ENCODE measurements around the gene WNK2. TPM values are rescaled to one million over a fixed set of nuclear protein-coding genes. Genes with fewer than 3 reads are reported as not detected.

WNK2 gene
- total RNA-seq, 4 donors from 2014 or later = 6.2 to 31.9 (median 18.9) TPM

DNA sequence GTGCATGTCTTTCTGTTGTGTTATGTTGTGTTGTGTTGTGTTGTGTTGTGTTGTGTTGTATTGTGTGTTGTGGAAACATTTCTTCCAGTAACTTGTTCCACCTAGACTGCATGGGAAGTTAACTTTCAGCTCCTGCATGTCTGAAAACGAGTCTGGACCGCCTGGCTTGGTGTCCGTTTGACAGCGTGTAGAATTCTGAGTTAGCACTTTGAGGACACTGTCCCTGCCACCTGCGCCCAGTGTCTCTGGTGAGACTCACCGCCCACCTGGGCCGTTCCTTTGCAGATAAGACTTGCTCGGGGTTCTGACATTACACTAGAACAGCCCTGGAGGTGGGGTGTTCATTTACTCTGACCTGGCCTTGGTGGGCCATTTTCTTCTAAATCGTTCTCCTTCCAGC lies 42.0 kb downstream of the WNK2 start:
- no peak for DNase-seq
- Histone ChIP-seq H3K27me3 (no peaks in the 10 kb centered on the region), H3K4me3 (no peak overlapping the region), H3K4me1 (peaks cover 0 to 4% of the 10 kb centered on the region in 2 donors), H3K36me3 (no peaks in the 10 kb centered on the region), H3K9me3 (no peaks in the 10 kb centered on the region), H3K27ac (no peak overlapping the region)
- no peak for TF ChIP-seq POLR2A (IDR thresholded peaks at IDR 0.05)
- TF ChIP-seq, protein P1, sequence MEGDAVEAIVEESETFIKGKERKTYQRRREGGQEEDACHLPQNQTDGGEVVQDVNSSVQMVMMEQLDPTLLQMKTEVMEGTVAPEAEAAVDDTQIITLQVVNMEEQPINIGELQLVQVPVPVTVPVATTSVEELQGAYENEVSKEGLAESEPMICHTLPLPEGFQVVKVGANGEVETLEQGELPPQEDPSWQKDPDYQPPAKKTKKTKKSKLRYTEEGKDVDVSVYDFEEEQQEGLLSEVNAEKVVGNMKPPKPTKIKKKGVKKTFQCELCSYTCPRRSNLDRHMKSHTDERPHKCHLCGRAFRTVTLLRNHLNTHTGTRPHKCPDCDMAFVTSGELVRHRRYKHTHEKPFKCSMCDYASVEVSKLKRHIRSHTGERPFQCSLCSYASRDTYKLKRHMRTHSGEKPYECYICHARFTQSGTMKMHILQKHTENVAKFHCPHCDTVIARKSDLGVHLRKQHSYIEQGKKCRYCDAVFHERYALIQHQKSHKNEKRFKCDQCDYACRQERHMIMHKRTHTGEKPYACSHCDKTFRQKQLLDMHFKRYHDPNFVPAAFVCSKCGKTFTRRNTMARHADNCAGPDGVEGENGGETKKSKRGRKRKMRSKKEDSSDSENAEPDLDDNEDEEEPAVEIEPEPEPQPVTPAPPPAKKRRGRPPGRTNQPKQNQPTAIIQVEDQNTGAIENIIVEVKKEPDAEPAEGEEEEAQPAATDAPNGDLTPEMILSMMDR (IDR thresholded peaks at IDR 0.05) = no peak
- intact Hi-C loops (cut with DNase I; ENCODE audit: low total_unique reads) = no loop called here

DNA sequence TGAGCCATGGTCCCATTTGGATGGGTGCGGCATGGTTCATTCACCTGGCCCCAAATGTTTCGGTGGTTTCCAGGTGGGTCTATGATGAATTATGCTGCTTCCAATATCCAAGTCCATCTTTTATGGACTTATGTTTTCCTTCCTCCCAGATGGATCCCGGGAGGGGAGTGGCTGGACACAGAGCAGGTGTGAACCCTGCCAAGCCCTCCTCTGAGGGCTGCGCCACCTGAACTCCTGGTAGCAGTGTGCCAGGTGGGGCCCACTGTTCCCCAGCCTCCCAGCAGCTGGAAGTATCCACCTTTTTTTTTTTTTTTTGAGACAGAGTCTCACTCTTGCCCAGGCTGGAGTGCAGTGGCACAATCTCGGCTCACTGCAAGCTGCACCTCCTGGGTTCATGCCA lies 42.9 kb downstream of the WNK2 start:
- no peaks in the 10 kb centered on the region for H3K9me3 ChIP-seq
- no peak for TF ChIP-seq POLR2A (IDR thresholded peaks at IDR 0.05)
- intact Hi-C loops (cut with DNase I; ENCODE audit: low total_unique reads) = no loop called here
- H3K27ac ChIP-seq = no peak overlapping the region
- no peak for DNase-seq
- no peak overlapping the region for H3K4me3 ChIP-seq
- no peaks in the 10 kb centered on the region for H3K27me3 ChIP-seq
- peaks cover 0 to 4% of the 10 kb centered on the region in 2 donors for H3K4me1 ChIP-seq
- no peaks in the 10 kb centered on the region for H3K36me3 ChIP-seq

DNA sequence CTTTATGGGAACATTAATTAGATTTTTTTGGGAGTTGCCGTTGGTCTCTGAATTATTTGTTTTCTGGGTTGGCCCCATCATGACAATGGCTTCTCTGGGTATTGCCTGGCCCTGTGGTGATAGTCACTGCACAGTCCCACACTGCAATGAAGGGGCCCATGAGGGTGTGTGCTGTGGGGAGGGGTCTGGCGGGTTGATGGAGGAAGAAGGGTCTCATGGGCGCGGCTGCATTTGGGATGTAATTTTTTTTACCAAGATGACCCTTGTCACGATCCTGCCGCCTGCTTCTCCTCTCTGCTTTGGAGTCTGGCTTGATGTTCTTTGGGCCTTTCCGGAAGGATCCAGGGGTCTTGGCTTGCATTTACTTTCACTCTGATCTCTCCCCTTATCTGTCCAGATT lies 44.1 kb downstream of the WNK2 start:
- H3K4me3 ChIP-seq = no peak overlapping the region
- no peak for DNase-seq
- peaks cover 0 to 4% of the 10 kb centered on the region in 2 donors for H3K4me1 ChIP-seq
- intact Hi-C loops (cut with DNase I; ENCODE audit: low total_unique reads) = no loop called here
- H3K36me3 ChIP-seq = no peaks in the 10 kb centered on the region
- TF ChIP-seq, protein P1 (IDR thresholded peaks at IDR 0.05) = no peak
- no peak for TF ChIP-seq POLR2A (IDR thresholded peaks at IDR 0.05)
- no peaks in the 10 kb centered on the region for H3K27me3 ChIP-seq
- no peak overlapping the region for H3K27ac ChIP-seq
- H3K9me3 ChIP-seq = no peaks in the 10 kb centered on the region

GRCh38 chr9:93228453-93228852 lies 44.5 kb downstream of the WNK2 start:
- Histone ChIP-seq H3K27ac (no peak overlapping the region), H3K27me3 (no peaks in the 10 kb centered on the region), H3K36me3 (no peaks in the 10 kb centered on the region), H3K4me1 (peaks cover 0 to 4% of the 10 kb centered on the region in 2 donors), H3K9me3 (no peaks in the 10 kb centered on the region), H3K4me3 (no peak overlapping the region)
- intact Hi-C loops (cut with DNase I; ENCODE audit: low total_unique reads) = no loop called here
- TF ChIP-seq, protein P1 (IDR thresholded peaks at IDR 0.05) = no peak
- TF ChIP-seq POLR2A (IDR thresholded peaks at IDR 0.05) = no peak
- DNase-seq = no peak

- Histone ChIP-seq H3K27ac (no peak overlapping the region), H3K4me1 (no peaks in the 10 kb centered on the region), H3K36me3 (no peaks in the 10 kb centered on the region), H3K27me3 (no peaks in the 10 kb centered on the region), H3K9me3 (no peaks in the 10 kb centered on the region), H3K4me3 (no peak overlapping the region)
- TF ChIP-seq POLR2A (IDR thresholded peaks at IDR 0.05) = no peak
- TF ChIP-seq, protein P1 (IDR thresholded peaks at IDR 0.05) = no peak
- DNase-seq = no peak
- intact Hi-C loops (cut with DNase I; ENCODE audit: low total_unique reads) = no loop called here
Measured at GRCh38 chr9:93229636-93230035, 45.7 kb downstream of the WNK2 start.

GRCh38 chr9:93230185-93230584 lies 46.2 kb downstream of the WNK2 start:
- Histone ChIP-seq H3K4me3 (no peak overlapping the region), H3K27ac (no peak overlapping the region), H3K27me3 (no peaks in the 10 kb centered on the region), H3K9me3 (no peaks in the 10 kb centered on the region), H3K4me1 (no peaks in the 10 kb centered on the region), H3K36me3 (no peaks in the 10 kb centered on the region)
- no peak for TF ChIP-seq POLR2A (IDR thresholded peaks at IDR 0.05)
- TF ChIP-seq, protein P1 (IDR thresholded peaks at IDR 0.05) = no peak
- intact Hi-C loops (cut with DNase I; ENCODE audit: low total_unique reads) = no loop called here
- DNase-seq = no peak
